ENCODE measurements around the gene CADM3. TPM values are rescaled to one million over a fixed set of nuclear protein-coding genes. Genes with fewer than 3 reads are reported as not detected.

The CADM3 gene, protein sequence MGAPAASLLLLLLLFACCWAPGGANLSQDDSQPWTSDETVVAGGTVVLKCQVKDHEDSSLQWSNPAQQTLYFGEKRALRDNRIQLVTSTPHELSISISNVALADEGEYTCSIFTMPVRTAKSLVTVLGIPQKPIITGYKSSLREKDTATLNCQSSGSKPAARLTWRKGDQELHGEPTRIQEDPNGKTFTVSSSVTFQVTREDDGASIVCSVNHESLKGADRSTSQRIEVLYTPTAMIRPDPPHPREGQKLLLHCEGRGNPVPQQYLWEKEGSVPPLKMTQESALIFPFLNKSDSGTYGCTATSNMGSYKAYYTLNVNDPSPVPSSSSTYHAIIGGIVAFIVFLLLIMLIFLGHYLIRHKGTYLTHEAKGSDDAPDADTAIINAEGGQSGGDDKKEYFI
- not detected in 2 replicates for total RNA-seq

DNA sequence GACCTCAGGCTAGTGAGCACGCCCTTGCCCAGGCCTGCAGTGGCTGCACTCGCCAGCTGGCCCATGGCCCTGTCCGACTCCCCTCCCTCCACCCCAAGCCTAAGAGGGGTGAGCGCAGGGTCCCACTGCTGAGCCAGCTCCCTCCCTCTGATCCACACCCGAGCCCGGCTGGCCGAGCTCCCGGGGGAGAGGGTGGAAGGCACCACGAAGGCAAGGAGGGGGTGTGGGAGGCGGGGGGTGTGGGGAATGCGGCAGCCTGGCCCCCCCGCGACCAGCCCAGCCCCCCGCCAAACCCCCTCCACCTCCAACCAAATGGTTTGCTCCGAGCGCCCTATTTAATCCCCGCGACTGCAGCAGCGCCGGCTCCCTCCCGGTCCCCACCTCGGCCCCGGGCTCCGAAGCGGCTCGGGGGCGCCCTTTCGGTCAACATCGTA lies at the start of gene CADM3:
CADM3 (plus strand) TSS at position 362 of the 434 bp plus-strand sequence. CDS start 151 bp downstream, outside the sequence.

DNA sequence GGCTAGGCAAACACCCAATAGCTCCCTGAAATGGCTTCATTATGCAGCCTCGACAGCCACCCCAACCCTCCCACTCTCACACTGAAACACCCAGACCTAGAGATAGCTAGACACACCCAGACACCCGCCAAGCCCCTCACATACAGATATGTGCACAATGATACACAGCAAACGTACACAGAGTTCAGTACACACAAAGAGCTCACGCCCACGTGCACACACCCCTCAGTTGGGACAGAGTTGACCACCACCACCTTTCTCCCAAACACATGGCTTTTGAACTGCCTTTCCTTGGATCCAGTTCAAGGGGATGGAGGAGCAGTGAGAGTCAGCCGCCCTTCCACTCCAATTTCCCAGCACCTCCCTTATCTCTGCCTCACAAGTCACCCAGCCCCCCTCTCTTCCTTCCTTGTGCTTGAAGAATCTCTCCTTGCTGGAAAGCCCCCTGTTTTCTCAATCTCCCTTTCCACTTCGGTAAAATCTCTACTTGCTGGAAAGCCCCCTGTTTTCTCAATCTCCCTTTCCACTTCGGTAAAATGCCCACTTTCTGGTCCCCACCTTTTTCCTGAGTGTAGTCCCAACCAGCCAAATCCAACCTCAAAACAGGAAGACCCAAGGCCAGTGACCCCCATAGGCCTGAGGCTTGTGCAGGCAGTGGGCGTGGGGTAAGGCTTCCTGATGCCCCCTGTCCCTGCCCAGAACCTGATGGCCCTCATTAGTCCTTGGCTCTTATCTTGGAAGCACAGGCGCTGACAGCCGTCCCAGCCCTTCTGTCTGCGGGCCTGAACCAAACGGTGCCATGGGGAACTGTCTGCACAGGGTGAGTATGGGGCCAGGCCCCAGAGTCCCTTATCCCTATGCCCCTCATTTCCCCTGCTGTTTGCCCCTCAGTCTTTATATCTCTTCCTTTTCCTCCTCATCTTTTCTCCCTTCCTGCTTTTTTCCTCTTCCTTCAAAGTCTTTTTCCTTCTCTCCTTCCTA lies 33.0 kb downstream of the CADM3 start, which contains the start of gene ACKR1:
ACKR1 (plus strand) TSS at position 715 of the 981 bp plus-strand sequence; CDS start at position 800, 85 bp downstream.

Other genes starting within 250 kb of the CADM3 start
- not detected in 2 replicates for gene PYHIN1, start 240.1 kb upstream of the CADM3 start, total RNA-seq
- gene IFI16, start 161.7 kb upstream of the CADM3 start, total RNA-seq = 86.2 and 93.9 TPM in 2 replicates
- 2.8 and 2.9 TPM in 2 replicates for gene AIM2, start 94.8 kb upstream of the CADM3 start, total RNA-seq
- not detected in 2 replicates for gene ACKR1, start 33.3 kb downstream of the CADM3 start, total RNA-seq
- not detected in 2 replicates for gene FCER1A, start 130.7 kb downstream of the CADM3 start, total RNA-seq

Data from myometrial cell (primary cell).